ENCODE measurements around the gene TMPRSS3.

The TMPRSS3 gene

DNA sequence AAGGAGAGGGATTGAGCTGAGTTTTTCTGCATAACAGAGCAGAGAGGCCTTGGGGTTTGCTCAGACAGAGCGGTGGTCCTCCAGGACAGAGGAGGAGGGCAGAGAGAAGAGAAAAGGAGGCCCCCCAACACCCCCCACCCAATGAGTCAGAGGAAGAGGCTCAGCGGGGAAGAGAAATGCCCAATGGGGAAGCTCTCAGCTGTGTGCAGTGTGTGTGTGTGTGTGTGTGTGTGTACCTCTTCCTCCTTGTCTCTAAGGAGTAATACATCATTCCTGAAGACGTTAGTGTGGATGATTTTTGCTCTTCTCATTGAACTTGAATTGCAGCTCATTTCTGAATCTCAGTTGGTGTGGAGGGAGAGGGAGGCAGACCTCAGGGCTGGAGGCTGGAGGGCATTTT lies 8.7 kb downstream of the TMPRSS3 start:
- DNase-seq, result no peak

- no peak for DNase-seq
Observed at GRCh38 chr21:42386034-42386591, 9.7 kb downstream of the TMPRSS3 start.

- no peak for DNase-seq
Observed at GRCh38 chr21:42385619-42386018, 10.2 kb downstream of the TMPRSS3 start.

DNA sequence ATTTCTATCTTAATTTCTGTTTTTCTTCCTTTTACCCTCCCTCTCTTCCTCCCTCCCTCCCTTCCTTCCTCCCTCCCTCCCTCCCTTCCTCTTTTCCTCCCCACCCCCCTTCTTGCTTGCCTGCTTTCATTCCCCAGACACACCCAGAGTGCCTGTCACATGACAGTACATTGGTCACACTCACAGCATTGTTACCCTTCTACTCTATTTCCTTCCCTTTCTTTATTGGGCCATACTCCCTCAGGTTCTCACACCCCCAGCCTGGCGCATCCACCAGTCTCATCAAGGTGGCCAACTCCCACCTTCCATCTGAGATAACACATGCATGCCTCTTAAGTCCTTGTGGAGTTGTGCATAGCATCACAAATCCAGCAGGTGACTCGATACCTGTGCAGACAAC lies 10.9 kb downstream of the TMPRSS3 start:
- no peak for DNase-seq

GRCh38 chr21:42384156-42384945 lies 11.5 kb downstream of the TMPRSS3 start:
- DNase-seq, result no peak

GRCh38 chr21:42383331-42383730 lies 12.5 kb downstream of the TMPRSS3 start:
- no peak for DNase-seq

- DNase-seq, result no peak
Observed at GRCh38 chr21:42382915-42383314, 12.9 kb downstream of the TMPRSS3 start.

DNA sequence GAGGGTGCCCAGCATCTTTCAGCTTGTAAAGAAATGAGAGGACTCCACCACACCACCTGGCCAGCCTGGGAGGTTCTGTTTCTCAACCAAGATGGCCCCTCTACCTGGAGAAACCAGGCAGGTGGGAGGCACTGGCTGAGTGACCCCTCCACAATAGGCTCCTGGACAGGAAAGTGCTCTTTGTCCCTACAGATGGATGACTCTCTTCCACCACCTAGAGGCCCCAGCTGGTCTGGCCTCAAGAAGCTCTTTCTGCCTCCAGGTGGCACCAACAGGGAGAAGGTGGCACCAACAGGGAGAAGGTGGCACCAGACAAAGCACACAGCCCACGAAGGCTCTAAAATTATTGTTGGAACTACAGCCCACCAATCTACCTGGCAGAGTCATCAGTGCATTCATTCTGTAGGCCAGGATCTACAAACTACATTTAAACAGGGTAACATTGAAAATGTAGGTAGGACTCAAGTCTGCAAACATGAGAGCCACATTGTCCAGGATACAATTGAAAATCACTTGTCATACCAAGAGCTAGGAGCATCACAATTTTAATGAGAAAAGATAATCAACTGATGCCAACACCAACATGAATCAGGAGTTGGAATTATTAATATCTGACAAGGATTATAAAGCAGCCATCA lies 14.4 kb downstream of the TMPRSS3 start:
- DNase-seq, result no peak

DNA sequence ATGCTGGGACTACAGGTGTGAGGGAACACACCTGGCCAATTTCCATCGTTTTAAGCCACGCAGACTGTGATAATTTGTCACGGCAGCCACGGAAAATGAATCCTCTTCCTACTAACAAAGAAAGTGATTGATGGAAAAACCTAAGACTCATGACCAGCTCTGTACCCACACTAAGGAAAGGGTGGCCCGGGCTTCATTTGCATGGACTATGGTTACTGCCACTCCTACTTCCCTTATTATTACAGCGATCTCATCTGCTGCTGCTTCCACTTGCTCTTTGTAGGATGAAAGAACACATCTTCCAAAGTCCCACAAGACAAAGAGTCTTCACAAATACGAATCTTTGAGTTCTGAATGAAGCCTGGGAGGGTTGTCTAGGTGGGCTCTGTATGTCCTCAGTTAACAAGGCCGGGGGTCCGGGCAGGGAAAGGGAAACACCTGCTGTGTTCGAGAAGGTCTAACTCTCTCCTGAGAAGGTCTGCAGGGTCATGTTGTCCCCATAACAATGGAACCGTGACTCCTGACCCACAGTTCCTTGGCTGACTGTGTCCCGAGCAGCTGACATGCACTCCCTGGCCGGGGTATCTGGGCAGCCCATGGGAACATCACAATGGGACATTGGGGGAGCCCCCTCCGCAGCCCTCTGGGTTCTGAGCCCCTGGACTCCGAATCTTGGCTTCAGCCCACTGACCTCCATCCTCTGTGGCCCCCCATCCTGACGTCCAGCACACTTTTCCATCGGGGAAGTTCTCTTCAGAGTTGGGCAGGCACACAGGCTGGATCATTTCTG lies 16.2 kb downstream of the TMPRSS3 start:
- DNase-seq, result no peak

- DNase-seq, result no peak
Observed at GRCh38 chr21:42378418-42378817, 17.4 kb downstream of the TMPRSS3 start.

DNA sequence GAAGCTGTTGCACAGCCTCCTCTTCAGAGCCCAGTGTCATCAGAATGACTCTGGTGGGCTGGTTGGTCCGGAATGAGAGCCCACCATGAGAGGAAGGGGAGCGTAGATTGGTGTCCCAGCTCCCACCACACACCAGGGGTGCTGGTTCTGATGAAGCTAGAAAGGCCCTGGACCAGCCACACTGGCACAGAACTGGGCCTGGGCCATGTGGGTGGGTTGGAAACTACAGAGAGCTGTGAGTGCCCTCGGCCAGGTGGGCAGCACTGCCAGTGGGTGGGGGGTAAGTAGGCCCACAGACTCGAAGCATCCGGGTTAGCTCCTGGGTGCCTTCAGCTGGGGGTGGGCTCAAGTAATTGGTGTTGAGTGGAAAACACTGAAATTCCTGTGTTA lies 17.9 kb downstream of the TMPRSS3 start:
- no peak for DNase-seq

DNA sequence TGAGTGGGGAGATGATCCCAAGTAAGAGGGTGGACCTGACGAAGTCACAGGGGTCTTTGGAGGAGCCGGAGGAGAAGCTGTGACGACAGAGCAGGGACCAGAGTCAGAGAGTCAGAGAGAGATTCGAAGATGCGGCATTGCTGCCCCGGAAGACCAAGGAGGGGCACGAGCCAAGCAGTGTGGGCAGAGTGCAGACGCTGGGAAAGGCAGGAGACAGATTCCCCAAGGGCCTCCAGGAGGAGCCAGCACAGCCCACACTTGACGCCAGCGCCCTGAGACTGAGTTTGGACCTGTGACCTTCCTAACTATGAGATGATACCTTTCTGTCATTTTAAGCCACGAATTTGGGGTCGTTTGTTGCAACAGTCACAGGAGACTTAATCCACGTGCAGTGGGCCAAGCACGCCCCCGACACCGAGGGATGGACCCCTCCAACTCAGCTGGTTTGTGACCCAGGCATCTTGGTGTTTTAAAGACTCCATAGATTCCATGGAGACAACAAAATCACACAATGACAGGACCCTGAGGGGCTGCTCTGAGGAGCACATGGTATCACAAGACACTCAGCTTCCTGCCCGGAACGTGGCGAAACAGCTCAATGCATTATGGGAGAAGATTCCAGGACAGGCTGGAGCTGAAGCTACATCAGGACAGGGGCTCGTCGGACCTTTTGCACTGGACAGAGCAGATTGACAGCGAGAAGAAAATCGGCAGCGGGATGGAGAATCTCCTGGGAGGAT lies 18.5 kb downstream of the TMPRSS3 start:
- DNase-seq, result no peak

DNA sequence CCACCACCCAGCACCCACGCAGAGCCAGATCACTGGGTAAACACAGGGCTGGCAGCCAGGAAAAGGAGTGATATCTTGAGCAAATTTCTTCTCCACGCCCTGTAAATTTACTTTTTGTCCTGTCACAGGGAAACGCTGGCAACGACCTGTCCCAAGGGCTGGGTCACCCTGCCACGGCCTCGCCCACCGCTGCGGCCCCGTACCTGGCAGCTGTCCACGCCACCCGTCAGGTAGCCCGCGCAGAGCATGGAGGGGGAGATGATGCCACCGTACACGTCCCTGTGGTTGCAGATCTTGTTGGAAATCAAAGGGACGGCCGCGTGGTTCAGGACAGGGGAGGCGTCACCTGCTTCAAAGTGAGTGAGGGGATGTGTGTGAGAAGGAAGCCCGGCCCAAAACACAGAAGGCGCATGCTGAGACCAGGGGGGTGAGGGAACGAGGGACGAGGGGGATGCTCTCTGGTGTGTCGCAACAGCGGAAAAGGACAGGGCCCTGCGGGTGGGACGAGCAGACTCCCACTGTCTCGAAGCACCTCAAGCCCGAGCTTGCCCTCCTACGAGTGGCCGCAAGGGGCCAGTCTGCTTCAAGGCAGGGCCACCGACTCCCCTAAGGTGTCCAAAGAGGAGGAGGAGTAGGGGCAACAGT lies 19.4 kb downstream of the TMPRSS3 start:
- DNase-seq, result no peak

GRCh38 chr21:42375966-42376337 lies 19.9 kb downstream of the TMPRSS3 start:
- DNase-seq, result no peak

DNA sequence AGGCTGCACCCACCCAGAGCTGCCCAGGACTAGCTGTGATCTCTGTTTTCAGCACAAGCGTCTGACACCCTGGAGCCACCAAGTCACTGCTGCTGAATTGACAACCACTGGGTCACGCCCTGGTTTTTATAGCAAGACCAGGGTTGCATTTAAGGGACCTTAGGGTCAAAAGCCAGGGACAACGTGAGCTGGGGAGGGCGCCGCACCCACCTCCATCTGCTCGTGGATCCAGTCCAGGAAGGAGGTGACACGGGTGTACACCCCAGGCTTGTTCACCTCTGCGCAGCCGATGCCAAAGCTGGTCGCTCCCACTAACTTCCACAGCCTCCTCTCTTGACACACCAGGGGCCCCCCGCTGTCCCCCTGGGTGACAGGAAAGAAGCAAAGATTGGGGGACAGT lies 20.3 kb downstream of the TMPRSS3 start:
- no peak for DNase-seq

- no peak for DNase-seq
Observed at GRCh38 chr21:42374864-42375499, 20.9 kb downstream of the TMPRSS3 start.

DNA sequence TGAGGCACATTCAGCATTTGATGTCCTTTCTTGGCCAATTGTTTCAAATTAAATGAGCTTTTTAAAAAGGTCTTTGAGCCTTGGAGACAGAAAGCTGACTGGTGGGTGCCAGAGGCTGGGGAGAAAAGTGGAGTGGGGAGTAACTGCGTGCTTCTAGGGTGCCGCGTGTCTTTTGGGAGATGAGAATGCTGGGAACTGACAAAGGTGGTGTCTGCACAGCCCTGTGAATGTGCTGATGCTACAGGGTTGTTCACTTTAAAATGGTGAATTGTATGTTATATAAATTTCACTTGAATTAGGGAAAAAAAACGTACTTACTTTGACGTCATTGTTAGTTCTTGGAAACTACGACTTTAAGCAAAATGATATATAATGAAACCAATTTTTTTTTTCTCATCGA lies 21.4 kb downstream of the TMPRSS3 start:
- DNase-seq, result no peak

DNA sequence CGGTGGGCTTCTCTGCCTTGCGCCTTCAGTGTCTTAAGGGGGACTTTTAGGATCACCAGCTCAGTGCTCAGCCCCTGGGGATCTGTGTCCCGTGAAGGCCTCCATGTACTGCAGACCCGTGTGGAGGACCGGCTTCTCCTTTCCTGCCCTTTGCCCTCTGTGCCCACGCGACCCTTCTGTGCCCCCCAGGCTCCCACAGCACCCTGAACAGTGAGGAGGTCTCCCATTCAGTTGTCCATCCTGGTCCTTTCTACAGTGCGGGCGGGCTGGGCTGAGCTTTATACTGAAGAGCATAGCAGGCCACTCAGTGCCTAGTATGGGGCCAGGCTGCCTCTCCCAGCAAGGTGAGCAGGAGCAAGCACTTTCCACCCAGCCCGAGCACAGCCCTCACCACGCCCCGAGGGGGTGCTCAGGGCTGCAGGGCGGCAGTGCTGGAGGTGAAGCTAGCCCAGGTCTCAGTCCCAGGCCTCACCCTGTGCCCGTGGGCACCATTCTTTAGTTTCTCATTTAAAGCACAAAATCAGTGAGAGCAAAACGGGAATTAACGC lies 21.9 kb downstream of the TMPRSS3 start:
- no peak for DNase-seq

- no peak for DNase-seq
Observed at GRCh38 chr21:42373196-42373907, 22.5 kb downstream of the TMPRSS3 start.

DNA sequence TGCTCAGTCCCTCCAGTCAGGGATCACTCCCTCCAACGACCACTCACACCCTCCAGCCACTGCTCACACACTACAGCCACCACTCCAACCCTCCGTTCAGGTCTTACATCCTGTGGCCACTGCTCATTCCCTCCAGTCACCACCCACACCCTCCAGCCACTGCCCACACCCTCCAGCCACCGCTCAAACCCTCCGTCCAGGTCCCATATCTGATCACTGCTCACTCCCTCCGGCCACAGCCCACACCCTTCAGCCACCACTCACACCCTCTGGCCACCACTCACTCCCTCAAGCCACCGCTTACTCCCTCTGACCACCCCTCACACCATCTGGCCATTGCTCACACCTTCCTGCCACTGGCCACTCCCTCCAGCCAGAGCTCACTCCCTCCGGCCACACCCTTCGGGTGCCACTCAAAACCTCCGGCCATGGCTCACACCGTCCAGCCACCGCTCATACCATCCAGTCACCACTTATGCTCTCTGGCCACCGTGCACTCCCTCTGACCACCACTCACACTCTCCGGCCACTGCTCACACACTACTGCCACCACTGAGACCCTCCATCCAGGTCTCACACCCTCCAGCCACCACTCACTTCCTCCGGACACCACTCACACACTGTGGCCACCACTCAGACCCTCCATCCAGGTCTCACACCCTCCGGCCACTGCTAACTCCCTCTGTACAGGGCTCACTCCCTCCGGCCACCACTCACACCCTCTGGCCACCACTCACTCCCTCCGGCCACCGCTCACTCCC lies 24.8 kb downstream of the TMPRSS3 start:
- DNase-seq, result no peak
